ENCODE measurements around the gene CNTN5. TPM values are rescaled to one million over a fixed set of nuclear protein-coding genes. Genes with fewer than 3 reads are reported as not detected.

The CNTN5 gene
- total RNA-seq, 4 donors from 2014 or later, result not detected

DNA sequence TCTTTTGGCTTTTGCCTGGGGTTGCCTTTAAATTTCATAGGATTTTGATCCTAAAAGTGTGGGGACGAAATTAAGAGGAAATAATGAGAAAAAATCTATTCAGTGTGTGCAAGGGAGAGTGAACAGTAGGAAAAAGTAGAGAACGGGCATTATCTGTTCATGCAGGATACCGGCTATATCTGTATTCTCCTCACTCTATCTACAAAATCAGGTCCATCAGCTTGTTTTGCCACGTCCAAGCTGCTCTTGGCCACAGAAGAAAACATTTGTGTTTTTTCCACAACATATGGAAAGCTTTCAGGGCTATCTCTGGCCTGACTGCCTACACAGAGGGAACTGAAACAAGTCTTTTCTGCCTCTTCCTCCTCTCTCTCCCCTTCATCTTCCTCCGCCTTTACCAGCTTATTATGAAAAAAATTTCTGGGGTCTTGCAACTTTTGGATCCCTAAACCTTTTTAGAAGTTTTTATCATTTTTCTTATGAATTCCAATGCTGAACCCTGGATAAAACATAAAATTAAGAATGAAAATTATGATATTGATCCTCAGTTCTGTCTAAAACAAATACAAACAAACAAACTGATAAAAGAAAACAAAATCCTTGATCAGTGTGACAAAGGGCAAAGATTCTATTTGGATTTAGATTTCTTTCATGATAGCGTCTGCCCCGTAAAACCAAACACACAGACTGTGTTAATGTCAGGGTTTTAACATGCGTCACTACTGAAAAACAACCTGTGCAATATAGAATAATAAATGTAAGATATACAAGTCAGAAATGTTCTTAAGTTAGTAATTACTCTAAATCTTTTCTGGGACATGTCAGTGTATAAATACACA is 219.7 kb downstream of the CNTN5 start:
- TF ChIP-seq, protein P1, sequence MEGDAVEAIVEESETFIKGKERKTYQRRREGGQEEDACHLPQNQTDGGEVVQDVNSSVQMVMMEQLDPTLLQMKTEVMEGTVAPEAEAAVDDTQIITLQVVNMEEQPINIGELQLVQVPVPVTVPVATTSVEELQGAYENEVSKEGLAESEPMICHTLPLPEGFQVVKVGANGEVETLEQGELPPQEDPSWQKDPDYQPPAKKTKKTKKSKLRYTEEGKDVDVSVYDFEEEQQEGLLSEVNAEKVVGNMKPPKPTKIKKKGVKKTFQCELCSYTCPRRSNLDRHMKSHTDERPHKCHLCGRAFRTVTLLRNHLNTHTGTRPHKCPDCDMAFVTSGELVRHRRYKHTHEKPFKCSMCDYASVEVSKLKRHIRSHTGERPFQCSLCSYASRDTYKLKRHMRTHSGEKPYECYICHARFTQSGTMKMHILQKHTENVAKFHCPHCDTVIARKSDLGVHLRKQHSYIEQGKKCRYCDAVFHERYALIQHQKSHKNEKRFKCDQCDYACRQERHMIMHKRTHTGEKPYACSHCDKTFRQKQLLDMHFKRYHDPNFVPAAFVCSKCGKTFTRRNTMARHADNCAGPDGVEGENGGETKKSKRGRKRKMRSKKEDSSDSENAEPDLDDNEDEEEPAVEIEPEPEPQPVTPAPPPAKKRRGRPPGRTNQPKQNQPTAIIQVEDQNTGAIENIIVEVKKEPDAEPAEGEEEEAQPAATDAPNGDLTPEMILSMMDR (IDR thresholded peaks at IDR 0.05; ENCODE audit: low read depth), result no peak

DNA sequence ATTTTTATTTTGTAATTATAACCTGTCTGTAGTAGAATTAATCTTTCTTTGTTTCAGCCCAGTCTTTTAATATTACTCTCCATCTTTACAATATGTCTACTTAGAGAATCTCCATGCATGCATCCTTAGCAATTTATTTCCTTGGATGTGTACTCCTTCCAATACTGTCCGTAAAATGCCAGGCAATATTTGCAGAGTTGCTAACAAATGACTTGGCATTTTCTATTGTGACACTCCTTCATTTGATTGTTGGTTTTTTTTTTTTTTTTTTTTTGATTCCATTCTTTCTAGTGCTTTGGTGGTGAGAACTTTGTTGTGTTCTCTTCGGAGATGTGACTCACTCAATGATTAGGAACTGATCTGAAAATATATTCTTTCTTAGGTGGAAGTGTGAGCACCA is 220.3 kb downstream of the CNTN5 start:
- TF ChIP-seq, protein P1 (IDR thresholded peaks at IDR 0.05; ENCODE audit: low read depth), result no peak

DNA sequence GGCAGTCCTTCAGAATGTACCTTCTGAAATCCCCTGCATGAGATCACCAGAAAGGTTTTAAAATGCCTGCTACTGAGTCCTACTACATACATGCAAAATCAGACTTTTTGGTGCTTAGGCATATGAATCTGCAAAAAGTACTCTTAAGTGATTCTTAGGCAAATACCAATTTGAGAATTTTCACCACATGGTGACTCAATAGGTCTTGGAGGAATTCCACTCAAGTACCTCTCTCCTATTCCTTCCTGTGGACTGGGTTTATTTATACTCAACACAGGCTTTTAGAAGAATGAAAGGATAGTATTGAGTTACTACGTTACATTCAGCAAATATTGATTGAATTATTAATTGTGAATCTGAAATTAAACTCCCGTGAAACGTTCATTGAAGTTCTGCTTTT is 223.9 kb downstream of the CNTN5 start:
- TF ChIP-seq, protein P1 (IDR thresholded peaks at IDR 0.05; ENCODE audit: low read depth), result no peak

DNA sequence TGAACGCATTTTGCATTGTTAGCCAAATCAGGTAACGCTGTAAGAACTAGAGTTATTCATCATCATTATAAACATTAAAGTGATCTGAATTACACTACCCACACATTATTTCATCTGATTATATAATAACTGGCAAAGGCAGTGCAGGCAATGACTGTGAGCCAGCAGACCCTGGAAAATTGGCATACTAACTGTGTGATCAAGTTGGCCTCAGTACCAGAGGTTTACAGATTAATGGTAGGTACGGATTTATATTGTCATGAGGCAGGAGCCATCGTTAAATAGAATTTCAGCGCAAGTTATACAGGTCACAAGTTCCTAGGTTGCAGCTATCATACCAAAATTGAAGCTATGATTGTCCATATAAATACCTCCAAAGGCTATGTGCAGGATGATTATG is 225.4 kb downstream of the CNTN5 start:
- TF ChIP-seq, protein P1 (IDR thresholded peaks at IDR 0.05; ENCODE audit: low read depth), result no peak

DNA sequence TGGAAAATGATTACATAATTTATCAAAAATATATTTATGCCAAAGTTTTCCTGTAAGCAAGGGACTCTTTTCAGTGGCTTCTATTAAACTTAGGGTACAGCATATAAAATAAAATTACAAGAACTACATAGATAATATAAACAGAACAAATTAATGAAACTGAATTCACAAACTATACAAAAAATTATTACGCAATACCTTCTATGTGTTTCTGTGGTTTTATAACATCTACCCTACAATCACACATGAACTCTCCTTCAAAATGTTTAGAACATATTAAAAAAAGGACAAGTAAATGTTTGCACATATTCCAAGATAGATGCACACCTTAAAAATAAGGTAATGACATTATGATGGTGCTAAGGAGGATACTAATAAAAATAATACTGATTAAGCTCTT is 235.9 kb downstream of the CNTN5 start:
- TF ChIP-seq, protein P1 (IDR thresholded peaks at IDR 0.05; ENCODE audit: low read depth), result no peak

DNA sequence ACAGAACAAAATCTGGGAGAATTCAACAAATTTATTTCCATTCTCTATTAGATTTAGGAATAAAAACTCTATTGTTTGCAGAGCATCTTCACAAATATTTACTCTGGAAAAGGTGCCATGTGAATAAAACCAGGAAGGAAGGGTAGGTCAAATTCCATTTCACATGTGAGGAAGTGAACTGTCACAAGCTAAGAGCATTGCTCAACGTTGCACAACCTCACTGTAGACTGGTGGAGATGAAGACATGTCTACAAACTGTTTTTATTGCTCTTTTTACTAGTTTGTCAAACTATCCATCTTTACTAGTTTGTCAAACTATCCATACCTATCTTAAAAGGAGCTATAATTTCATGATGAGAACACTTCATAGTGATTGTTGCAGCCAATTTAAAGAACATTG is 236.4 kb downstream of the CNTN5 start:
- TF ChIP-seq, protein P1 (IDR thresholded peaks at IDR 0.05; ENCODE audit: low read depth), result no peak

DNA sequence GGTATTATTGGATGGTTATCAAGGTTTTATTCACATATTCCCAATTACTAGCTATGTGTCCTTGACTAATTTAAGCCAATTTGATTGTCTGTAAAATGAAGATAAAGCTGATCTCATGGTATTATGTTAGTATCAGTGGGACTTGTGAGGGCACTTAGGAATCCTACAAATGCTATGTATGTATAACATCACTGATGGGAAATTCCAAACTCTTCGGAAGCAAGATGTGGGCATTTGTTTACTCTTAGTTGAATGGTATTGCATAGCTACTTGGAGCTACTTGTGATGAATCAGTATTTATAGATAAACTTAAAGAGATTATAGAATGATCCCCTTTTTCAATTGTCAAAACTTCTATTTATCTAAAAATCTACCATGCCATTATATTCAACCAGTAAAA is 239.9 kb downstream of the CNTN5 start:
- TF ChIP-seq, protein P1 (IDR thresholded peaks at IDR 0.05; ENCODE audit: low read depth), result no peak

Data from subcutaneous adipose tissue (tissue), 4 donors.